ENCODE data around the gene DDR2.

DNA sequence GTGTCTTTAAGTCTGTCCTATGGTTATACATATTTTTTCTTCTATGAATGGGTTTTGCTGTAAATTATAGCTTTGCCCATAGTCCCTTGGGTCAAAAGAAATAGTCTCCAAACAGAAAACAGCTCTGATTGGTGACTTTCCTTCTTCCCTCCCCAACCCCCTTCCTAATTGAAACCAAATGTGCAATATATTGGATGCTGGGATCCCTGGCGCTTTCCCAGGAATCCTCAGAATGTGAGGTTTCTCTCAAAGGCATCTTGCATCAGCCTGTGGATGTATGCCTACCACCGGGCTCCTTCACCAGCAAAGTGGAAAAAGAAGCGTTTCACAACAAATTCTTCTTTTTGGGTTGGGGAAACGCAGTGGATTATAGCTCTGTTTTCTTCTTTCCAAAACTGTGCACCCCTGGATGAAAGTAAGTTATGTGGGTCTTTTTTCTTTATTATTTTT is at the start of gene DDR2:
- TF ChIP-seq CTCF (IDR thresholded peaks at IDR 0.05) (no peak), POLR2A (IDR thresholded peaks at IDR 0.05) (no peak)

Data from lower leg skin (tissue), 3 donors.